Skeletal muscle cell (primary cell): ENCODE results near the gene EFCAB6.

Experiments
- DNase-seq: peaks from one replicate; pipeline ENCODE4 v3.0.0-alpha.2; 2010; ENCODE audit warnings: low read depth
- H3K4me3 ChIP-seq: 2 replicates; pipeline ENCODE4 v1.5.1; 2011; ENCODE audit warnings: low read depth, mild to moderate bottlenecking, control low read depth, low read length, moderate library complexity

EFCAB6 gene

DNA sequence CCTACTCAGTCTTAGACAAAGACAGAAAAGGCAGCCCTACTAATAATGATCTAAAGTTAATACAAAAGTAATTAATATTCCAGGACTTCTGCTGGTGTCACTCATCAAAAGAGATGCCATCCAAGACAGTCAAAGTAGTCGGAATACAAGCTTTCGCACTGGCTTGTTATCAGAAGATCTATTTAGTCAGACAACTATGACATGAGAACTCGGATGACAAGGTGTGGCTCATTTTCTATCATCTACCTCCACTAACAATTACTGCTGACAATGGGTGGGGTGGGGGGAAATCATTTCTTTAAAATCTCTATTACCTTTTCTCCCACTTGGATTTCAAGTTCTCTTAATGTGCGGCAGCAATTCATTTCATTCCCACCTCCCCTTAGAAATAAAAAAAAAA is 56.7 kb downstream of the EFCAB6 start:
- no peak for DNase-seq
- H3K4me3 ChIP-seq: no peak overlapping the region

DNA sequence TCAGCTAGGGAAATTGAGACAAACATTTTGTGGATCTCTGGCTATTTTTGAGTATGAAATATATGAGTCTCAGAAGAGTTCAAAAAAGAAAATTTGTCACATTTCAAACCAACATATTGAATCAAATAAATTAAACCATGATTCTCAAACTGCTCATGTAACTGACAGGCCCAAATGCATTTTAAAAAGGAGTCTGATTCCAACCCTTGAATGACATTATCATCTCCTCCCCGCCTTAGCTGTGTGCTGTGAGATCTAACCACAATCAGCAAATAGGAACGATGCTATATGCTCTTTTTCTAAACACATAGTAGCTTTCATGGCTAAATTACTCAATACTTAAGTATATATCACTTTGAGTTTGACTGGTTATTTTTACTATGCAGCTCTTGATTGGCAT is 57.1 kb downstream of the EFCAB6 start:
- DNase-seq: no peak
- H3K4me3 ChIP-seq: no peak overlapping the region

DNA sequence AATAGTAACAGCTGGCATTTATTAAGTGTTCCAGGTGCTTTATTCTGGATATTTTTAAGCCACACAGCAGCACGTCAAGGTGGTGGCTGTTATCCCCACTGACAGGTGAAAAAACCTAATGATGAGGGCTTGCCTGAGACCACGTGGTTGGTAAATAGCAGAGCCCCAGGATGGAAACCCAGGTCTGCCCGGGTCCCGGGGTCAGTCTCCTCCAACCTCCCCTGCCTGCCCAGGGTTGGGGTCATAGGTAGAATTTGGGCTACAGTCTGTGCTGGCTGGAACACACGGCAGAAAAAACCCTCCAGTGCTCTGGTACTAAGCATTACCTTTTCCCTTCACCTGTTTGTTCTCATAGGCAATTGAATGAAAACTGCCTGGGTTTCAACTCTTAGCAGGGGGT is 57.9 kb downstream of the EFCAB6 start:
- no peak for DNase-seq
- no peak overlapping the region for H3K4me3 ChIP-seq

DNA sequence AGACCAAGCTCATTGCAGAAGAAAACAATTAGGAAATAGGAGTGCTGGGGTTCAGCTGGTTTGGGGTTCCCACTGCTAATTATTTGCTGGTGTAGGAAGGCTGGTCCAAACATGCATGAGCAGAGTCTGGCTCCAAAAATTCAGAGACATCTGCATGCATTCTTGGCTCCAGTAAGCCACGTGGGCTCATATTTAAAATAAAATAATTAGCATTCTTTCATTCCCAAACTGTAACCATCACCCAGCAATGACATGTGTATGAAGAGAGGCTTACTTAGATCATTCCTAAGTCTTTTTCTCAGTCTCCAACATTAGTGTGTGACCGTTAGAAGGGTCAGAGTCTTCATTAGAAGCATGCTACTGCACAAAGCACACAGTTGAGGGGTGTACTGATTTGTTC is 58.4 kb downstream of the EFCAB6 start:
- no peak for DNase-seq
- H3K4me3 ChIP-seq: no peak overlapping the region

DNA sequence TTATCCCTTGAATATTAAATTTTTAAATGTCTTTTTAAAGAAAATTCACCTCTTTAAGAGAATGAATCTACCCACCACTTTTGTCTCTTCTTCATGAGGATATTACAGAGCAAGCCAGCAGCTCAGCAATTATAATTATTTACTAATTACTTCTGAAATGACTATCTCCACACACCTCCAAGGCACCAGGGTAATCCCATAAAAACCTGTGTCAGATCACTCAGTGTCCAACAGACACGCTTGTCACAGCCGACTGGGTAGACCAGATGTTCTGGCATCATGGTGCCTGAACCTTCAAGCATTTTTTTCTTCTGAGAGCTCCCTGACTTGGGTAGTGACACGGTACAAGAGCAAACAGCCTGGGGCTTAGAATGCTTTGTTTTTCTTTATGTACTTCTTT is 61.4 kb downstream of the EFCAB6 start:
- no peak for DNase-seq
- H3K4me3 ChIP-seq: no peak overlapping the region

DNA sequence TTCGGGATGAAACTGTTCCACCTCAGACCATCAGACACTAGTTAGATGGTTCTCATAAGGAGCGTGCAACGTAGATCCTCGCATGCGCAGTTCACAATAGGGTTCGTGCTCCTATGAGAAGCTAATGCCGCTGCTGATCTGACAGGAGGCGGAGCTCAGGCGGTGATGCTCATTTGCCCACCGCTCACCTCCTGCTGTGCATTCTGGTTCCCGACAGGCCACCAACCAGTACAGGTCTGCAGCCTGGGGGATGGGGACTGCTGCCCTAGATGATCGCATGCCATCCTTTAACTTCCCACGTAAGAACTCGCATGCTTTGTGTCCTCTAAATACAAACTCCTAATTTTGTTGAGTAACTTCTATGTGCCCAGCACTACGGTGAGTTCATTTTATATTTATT is 62.6 kb downstream of the EFCAB6 start:
- no peak for DNase-seq

DNA sequence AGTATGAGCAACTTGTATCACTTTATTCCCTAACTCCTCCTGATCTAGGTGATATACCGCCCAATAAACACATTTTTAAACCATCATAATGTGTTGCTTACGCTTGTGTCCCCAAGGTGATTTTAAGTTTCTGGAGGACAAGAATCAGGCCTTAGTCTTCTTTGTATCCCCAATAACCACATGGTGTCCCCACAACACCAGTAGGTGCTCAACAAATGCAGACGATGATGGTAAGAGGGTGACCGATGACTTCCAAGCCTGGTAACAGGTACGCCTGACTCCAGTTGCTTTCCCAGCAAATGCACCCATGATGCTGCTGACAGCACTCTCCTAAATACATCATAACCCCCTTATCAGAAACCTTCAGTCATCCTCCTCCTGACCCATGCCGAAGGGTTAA is 64.2 kb downstream of the EFCAB6 start:
- DNase-seq: no peak
- no peak overlapping the region for H3K4me3 ChIP-seq

More for the DNA sequence above, 62.6 kb downstream of the EFCAB6 start:
- H3K4me3 ChIP-seq: no peak overlapping the region

DNA sequence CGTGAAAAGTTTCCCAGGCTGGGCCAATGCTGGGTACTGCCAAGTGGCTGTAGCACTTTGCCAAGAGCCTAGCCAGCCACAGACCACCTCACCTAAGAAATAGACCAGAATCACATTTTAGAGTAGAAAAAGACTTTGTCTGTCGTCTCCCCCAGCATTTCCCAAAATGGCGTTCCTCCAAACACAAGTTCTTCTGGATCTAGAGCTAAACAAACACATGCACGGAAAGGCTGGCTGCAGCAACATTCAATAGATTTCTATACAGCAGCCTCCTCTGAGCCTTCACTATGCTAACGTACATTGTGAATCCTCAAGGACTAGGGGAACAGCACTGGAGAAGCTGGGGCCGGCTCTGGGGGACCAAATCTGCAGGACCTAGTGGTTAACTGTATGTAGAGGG is 65.0 kb downstream of the EFCAB6 start:
- no peak overlapping the region for H3K4me3 ChIP-seq
- DNase-seq: no peak

DNA sequence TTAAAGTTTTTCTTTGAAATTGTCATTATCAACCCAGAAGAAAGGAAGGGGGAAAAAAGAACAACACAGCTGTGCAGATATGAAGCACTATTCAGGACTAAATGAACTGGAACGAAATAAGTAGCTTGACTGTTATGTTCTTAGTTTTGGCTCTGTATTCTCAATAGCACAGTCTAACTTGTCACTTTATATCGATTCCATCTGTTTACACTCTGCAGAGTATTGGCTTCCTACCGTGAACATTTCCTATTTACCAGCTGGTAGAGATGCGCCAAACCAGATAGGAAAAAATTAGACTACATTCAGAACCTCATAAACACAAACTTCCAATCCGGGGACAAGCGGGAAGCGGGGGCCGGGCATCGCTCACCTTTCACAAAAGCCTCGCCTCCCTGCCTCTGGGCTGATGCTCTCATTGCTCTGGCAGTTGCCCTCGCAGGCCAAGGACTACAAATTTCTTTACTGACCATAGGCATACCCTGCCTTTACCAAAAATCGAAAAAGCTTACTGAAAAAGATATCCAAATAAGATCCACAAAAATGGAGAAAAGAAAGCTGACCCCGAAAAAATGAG is 66.2 kb downstream of the EFCAB6 start:
- no peak for DNase-seq
- no peak overlapping the region for H3K4me3 ChIP-seq

DNA sequence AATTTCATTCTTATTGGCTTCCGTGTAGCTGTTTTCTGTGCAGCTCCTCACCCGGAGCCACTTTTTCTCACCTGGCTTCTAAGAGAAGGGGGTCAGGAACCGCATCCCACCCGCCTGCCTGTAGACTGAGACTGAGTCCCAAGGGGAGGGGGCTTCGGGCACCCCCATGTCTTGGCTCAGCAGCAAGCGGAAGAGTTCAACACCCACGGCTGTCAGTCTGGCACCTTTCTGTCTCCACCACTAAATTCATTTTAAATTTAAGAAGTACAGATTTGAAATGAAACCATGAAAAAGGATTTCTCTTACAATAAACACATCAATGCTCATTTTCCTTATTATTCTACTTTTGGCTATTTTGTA is 66.7 kb downstream of the EFCAB6 start:
- H3K4me3 ChIP-seq: no peak overlapping the region
- DNase-seq: no peak

DNA sequence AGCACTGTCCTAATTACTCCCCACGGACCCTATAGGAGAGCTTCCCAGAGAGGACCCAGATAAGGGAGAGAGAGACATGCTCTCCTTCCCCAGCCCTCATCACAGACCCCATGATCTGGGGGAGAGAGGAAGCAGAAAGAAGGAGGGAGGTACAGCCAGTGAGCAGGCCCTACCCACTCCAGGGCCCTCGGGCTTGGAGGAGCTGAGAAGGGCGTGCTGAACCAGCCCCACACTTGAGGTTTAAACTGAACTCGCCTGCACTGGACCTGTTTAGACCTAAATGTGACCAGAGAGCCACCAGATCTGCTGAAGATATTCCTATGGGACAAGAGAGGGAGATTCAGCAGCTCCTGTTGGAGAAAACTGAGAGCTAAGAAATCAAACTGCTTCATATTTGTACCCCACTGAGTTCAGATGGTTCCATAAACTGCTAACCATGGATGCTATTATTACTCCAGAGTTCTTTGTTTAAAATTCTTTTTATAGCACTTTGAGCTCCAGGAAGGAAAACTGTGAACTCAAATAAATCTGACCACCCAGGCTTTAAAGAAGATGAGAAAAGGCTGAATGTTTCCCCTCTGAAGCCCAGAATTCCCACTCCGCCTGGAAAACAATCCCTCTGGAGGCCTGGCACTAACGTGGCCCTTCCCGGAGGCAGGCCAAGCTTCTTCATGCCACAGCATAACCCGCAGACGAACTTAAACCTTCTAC is 67.2 kb downstream of the EFCAB6 start:
- DNase-seq: no peak

DNA sequence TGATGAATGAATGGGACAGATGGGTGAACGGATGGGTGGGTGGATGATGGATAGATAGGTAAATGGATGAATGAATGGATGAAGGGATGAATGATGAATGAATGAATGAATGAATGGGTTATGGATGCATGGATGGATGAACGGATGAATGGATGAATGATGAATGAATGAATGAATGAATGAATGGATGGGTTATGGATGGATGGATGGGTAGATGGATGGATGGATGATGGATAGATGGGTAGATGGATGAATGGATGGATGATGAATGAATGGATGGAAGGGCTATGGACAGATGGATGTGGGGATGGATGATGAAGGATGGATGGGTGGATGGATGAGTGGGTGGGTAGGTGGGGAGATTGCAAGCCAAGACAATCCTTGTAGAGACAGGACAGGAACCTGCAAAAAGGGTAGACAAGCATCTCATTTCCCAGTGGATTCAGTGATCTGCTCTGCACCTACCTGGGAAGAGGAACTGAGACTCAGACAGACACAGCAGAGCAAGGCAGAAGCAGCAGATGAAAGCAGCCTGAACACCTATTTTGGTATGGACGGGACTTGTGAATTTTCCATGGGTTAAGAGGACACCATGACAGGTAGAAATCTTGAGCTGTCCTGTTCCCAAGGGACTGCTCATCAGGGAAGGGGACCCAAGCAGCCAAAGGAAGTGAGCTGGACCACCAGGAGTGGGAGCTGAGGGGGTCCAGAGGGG is 68.0 kb downstream of the EFCAB6 start:
- no peak for DNase-seq
- H3K4me3 ChIP-seq: no peak overlapping the region

More for the DNA sequence above, 67.2 kb downstream of the EFCAB6 start:
- H3K4me3 ChIP-seq: no peak overlapping the region

DNA sequence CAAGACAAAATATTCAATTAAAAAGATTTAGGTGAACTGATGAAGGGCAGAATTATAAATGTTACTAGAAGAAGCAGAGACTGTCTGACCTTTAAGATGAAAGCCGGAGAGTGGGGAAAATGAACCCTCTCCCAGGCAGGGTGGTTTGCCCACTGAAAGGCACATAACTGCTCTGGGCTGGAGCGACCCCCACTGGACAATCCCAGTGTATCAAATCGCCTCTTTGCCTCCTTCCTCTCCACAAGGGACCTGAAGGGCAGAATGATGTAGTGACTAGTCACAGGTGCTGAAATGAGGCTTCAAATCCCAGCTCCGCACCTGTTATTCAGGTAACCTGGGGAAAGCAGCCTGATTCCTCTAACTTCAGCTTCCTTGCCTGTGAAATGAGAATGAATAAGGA is 69.0 kb downstream of the EFCAB6 start:
- no peak overlapping the region for H3K4me3 ChIP-seq
- DNase-seq: no peak

DNA sequence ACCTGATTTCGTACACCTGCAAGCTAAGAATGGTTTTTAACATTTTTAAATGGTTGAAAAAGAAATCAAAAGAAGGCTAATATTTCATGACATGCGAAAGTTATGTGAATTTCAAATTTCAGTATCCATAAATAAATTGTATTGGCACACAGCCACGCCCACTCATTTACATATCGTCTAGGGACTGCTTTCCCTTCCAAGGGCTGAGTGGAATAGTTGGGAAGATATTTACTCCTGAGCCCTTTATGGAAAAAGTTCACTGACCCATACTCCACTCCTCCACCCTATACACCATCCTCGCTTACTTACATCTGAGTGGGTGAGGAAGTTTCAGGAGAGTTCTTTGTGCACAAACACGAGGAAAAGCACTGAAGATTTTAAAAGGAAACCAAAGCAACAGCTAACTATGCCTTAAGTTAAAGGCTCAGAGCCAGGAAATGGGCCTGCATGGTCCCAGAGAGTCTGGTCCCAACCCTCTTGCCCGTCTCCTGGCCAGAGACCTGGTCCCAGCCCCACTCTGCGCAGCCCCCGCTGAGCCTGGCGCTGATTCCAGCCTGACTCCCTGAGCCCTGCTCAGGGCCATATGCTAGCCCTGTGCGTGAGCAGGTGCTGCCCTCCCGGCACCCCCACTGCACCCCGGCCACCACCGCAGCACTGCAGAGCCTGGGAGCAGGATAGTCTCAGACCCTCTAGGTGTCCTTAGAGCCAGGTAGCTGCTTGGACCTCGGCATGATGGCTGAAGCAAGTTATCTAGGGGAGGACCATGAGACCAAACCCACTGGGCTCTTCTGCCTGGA is 69.8 kb downstream of the EFCAB6 start:
- no peak for DNase-seq
- no peak overlapping the region for H3K4me3 ChIP-seq

DNA sequence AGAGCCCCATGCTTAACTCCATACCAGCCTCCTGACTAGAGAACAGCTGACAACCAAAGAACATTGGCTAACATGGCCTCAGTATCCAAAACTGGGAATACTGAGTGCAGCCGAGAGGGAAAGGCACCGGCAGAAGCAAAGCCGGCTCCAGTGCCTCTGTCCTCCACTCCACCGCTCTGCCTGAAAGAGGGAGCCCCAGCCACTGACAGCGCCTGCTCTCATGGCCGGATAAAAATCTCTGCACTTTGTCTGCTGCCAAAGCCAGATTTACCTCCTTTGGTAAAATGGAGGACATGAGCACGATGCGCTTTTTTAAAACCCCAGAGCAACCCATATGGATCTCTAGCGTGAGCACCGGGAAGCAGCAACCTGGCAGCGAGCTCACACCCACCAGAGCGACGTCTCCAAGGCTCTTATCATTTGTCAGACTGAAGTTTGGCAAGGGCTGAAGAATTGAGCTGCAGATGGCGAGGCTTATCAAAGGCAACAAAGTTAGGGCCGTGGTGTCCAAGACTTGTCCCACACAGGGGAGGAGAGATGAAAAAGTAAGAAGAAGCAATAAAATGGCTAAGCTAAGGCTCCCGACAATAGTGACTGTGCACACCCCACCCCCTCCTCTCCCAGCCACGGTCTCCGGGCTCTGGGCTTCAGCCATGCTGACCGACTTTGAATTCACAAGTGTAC is 71.4 kb downstream of the EFCAB6 start:
- DNase-seq: no peak

DNA sequence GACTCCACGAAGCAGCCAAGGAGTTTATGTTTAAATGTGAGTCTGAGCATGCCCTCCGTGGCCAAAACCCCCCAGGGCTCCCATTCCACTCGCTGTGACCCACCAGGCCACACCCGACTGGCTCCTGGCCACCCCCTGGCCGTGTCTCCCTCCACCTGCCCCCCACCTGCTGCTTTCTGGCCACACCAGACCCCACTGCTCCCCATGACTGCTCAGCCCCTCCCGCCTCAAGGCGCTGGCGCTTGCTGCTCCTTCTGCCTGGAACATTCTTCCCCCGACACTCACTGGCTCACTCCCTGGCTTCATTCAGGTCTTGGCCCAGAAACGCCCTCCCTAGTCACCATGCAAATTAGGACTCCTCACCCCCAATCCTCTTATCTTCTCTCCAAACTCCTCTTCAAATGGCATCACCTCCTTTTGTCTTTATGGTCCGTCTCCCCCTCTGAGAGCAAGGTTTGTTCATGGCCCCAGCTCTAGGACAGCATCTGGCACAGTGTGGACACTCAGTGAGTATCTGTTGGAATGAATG is 72.2 kb downstream of the EFCAB6 start:
- no peak overlapping the region for H3K4me3 ChIP-seq
- no peak for DNase-seq

More for the DNA sequence above, 71.4 kb downstream of the EFCAB6 start:
- H3K4me3 ChIP-seq: no peak overlapping the region

DNA sequence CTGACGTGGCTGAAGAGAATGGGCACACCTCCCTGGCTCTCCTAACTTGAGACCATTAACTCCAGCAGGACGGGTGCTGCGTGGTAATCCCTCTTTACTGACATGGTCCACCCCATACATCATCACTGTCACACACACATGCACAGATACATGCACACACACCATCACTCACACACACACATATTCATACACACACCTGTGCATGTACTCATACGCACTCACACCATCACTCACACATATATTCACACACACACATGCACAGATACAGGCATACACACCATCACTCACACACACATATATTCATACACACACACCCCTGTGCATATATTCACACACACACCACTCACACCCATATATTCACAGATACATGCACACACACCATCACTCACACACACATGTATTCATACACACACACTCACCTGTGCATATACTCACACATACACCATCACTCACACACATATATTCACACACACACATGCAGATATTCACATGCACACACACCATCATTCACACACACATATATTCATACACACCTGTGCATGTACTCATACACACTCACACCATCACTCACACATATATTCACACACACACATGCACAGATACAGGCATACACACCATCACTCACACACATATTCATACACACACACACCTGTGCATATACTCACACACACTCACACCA is 74.8 kb downstream of the EFCAB6 start:
- no peak overlapping the region for H3K4me3 ChIP-seq
- DNase-seq: no peak

DNA sequence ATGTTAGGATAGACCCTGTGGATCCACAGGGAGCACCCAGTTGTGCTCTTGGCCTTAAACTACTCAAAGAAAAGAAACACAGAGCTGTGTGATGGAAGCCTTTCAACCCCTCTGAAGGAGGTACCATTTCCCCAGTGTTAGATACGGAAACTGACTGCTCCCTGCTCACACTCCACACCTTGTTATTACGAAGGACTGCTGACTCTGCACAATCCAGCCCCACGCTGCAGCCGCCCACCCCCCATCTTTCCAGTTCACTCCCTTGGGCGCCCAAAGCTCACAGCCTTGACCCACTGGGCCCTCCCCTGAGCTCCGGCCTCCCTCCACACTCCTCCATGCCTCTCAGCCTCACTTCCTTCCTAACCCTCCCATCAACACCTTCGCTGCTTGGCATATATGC is 75.5 kb downstream of the EFCAB6 start:
- H3K4me3 ChIP-seq: no peak overlapping the region
- DNase-seq: no peak
